GM06990 (cell line): ENCODE data around the gene SDHD.

ENCODE experiments used
- DNase-seq: peaks from one replicate; pipeline ENCODE4 v3.0.0-alpha.2; 2011; ENCODE audit not compliant: insufficient read length; ENCODE audit errors: extremely low read depth
- H3K27me3 ChIP-seq: replicated peaks from 2 replicates; pipeline ENCODE4 v1.6.0; 2011; ENCODE audit warnings: low read length; ENCODE audit not compliant: control insufficient read depth, insufficient read depth
- H3K36me3 ChIP-seq: 2 replicates; pipeline ENCODE4 v1.5.1; 2011; ENCODE audit warnings: low read length; ENCODE audit not compliant: control insufficient read depth, insufficient read depth
- H3K4me3 ChIP-seq: replicated peaks from 2 replicates; pipeline ENCODE4 v1.5.1; 2011; ENCODE audit warnings: low read depth, mild to moderate bottlenecking, control low read depth, low read length
- TF ChIP-seq, protein P1 (sequence below): IDR thresholded peaks from 2 replicates; pipeline ENCODE4 v1.5.1; 2011; ENCODE audit warnings: low read length, control low read depth, mild to moderate bottlenecking, inconsistent platforms; ENCODE audit not compliant: insufficient read depth, poor library complexity, severe bottlenecking

The SDHD gene

GRCh38 chr11:112097734-112098528 lies 11.3 kb downstream of the SDHD start:
- no peaks in the 10 kb centered on the region; the same call in none of the 2 replicates for H3K36me3 ChIP-seq
- TF ChIP-seq, protein P1, sequence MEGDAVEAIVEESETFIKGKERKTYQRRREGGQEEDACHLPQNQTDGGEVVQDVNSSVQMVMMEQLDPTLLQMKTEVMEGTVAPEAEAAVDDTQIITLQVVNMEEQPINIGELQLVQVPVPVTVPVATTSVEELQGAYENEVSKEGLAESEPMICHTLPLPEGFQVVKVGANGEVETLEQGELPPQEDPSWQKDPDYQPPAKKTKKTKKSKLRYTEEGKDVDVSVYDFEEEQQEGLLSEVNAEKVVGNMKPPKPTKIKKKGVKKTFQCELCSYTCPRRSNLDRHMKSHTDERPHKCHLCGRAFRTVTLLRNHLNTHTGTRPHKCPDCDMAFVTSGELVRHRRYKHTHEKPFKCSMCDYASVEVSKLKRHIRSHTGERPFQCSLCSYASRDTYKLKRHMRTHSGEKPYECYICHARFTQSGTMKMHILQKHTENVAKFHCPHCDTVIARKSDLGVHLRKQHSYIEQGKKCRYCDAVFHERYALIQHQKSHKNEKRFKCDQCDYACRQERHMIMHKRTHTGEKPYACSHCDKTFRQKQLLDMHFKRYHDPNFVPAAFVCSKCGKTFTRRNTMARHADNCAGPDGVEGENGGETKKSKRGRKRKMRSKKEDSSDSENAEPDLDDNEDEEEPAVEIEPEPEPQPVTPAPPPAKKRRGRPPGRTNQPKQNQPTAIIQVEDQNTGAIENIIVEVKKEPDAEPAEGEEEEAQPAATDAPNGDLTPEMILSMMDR: no peak
- no peaks in the 10 kb centered on the region for H3K27me3 ChIP-seq
- DNase-seq: no peak
- H3K4me3 ChIP-seq: no peak overlapping the region

GRCh38 chr11:112100462-112100861 lies 13.8 kb downstream of the SDHD start:
- no peak for DNase-seq
- TF ChIP-seq, protein P1: no peak
- Histone ChIP-seq H3K36me3 (no peaks in the 10 kb centered on the region; the same call in none of the 2 replicates), H3K4me3 (no peak overlapping the region), H3K27me3 (no peaks in the 10 kb centered on the region)

DNA sequence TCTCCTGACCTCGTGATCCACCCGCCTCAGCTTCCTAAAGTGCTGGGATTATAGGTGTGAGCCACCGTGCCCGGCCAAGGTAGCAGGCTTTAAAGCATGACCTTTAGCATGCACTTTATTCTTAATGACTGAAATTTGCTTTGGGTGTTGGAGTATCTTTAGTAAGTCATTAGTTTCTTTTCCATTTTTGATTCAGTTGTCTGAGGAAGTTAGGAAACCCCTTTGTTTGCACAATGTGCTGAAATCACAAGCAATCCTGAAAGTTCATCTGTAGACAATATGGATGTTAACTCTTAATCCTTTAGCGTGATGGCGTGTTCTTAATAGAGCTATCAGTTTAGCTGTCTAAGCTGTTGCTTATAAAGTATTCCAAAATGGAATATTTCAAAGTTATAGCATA lies 16.8 kb downstream of the SDHD start:
- TF ChIP-seq, protein P1: no peak
- Histone ChIP-seq H3K27me3 (no peaks in the 10 kb centered on the region), H3K36me3 (no peaks in the 10 kb centered on the region), H3K4me3 (no peak overlapping the region)
- DNase-seq: no peak

DNA sequence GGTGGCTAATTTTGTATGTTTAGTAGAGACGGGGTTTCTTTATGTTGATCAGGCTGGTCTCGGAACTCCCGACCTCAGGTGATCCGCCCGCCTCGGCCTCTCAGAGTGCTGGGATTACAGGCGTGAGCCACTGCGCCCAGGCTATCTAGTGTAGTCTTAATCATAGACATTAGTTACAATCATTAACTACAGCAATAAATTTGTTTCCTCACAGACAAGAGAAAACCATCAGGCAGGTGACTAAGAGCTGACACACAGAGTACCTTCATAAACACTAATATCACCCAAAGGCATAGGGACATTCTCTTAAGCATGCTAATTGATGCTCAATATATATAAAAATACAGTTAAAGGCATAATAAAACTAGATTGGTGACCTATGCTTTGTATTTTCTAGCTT lies 19.4 kb downstream of the SDHD start:
- Histone ChIP-seq H3K36me3 (no peaks in the 10 kb centered on the region), H3K27me3 (no peaks in the 10 kb centered on the region), H3K4me3 (no peak overlapping the region)
- TF ChIP-seq, protein P1: no peak
- DNase-seq: no peak

GRCh38 chr11:112113539-112114457 lies 27.1 kb downstream of the SDHD start:
- TF ChIP-seq, protein P1: peak; percentile 71
- DNase-seq: no peak
- Histone ChIP-seq H3K36me3 (no peaks in the 10 kb centered on the region), H3K27me3 (no peaks in the 10 kb centered on the region), H3K4me3 (no peak overlapping the region)
